ENCODE measurements around the gene CCDC85C.

The CCDC85C gene

GRCh38 chr14:99628887-99629618 lies 25.0 kb upstream of the CCDC85C start:
- peak; percentile 61 for DNase-seq (ENCODE audit: low read depth)

- no peak for DNase-seq (ENCODE audit: low read depth)
Observed at GRCh38 chr14:99627510-99628381, 23.7 kb upstream of the CCDC85C start.

- no peak for DNase-seq (ENCODE audit: low read depth)
Observed at GRCh38 chr14:99627100-99627499, 23.1 kb upstream of the CCDC85C start.

- DNase-seq (ENCODE audit: low read depth), result no peak
Observed at GRCh38 chr14:99626041-99626648, 22.1 kb upstream of the CCDC85C start.

- DNase-seq (ENCODE audit: low read depth), result no peak
Observed at GRCh38 chr14:99625476-99625875, 21.5 kb upstream of the CCDC85C start.

GRCh38 chr14:99624971-99625370 lies 21.0 kb upstream of the CCDC85C start:
- DNase-seq (ENCODE audit: low read depth), result no peak

- no peak for DNase-seq (ENCODE audit: low read depth)
Observed at GRCh38 chr14:99624024-99624423, 20.0 kb upstream of the CCDC85C start.

GRCh38 chr14:99621948-99622347 lies 17.9 kb upstream of the CCDC85C start:
- no peak for DNase-seq (ENCODE audit: low read depth)

GRCh38 chr14:99619835-99620834 lies 16.1 kb upstream of the CCDC85C start:
- no peak for DNase-seq (ENCODE audit: low read depth)

GRCh38 chr14:99616832-99617800 lies 13.1 kb upstream of the CCDC85C start:
- no peak for DNase-seq (ENCODE audit: low read depth)

- no peak for DNase-seq (ENCODE audit: low read depth)
Observed at GRCh38 chr14:99615497-99616157, 11.6 kb upstream of the CCDC85C start.

GRCh38 chr14:99612738-99613330 lies 8.8 kb upstream of the CCDC85C start:
- DNase-seq (ENCODE audit: low read depth), result no peak

- DNase-seq (ENCODE audit: low read depth), result no peak
Observed at GRCh38 chr14:99612071-99612737, 8.2 kb upstream of the CCDC85C start.

GRCh38 chr14:99611646-99612045 lies 7.6 kb upstream of the CCDC85C start:
- DNase-seq (ENCODE audit: low read depth), result no peak

- no peak for DNase-seq (ENCODE audit: low read depth)
Observed at GRCh38 chr14:99609245-99610170, 5.5 kb upstream of the CCDC85C start.

GRCh38 chr14:99608591-99608990 lies 4.6 kb upstream of the CCDC85C start:
- DNase-seq (ENCODE audit: low read depth), result no peak

- no peak for DNase-seq (ENCODE audit: low read depth)
Observed at GRCh38 chr14:99606359-99606758, 2.4 kb upstream of the CCDC85C start.

Measured in iris pigment epithelial cell (primary cell).